HK-2 (cell line): ENCODE data around the gene PRKAA1.

Experiments
- DNase-seq: peaks from one replicate; pipeline ENCODE4 v3.0.0-alpha.2; 2018; ENCODE audit not compliant: unreplicated experiment

The PRKAA1 gene

DNA sequence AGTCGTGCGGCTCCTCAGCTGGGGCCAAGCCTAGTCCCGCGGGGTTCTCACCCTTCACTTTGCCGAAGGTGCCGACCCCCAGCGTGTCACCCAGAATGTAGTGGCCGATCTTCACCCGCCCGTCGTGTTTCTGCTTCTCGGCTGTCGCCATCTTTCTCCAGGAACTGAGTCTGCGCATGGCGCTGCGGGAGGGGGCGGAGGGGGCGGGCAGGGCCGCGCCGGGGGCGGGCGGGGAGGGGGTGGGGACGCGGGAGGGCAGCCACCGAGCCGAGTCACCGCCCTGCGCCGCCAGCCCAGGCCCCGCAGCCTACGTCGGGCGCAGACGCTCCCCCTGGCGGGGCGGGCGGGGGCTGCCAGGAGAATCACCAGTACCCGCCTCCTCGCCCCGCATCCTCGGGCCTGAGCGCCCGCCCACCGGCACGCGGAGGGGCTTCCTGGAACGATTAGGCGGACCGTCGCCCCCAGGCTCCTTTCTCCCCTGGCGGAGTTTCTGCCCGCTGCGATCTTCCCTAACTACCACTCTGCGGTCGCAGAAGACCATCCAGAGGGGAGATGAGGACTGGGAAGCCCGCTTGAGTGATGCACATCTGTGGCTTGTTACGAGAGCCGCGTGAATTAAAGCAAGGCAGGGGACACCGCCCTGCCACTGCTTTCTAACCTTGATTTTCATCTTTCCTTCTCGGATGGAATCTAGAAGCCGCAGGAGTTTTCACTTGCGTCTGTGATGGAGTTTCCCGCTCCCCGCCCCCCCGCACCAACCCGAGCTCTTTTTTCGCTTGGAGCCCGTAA lies at the start of gene PRKAA1:
Gene PRKAA1 (minus strand): TSS at position 363 of the 789 bp plus-strand sequence. CDS start 185 bp downstream, at position 178.
- peak; percentile 84 for DNase-seq

DNA sequence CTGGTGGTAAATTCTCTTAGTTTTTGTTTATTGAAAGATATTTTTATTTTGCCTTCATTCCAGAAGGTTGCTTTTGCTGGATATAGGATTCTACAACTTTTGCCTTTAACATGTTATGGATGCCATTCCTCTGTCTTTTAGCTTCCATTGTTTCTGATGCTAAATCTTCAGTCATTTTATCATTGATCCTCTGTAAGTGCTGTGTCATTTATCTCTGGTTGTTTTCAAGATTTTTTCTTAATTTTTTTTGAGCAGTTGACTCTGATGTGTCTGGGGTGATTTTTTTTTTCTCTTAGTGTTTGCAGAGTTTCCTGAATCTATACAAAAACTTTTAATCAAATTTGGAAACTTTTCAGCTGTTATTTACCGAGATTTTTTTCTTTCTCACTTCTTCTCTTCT lies 49.4 kb upstream of the PRKAA1 start:
- no peak for DNase-seq

DNA sequence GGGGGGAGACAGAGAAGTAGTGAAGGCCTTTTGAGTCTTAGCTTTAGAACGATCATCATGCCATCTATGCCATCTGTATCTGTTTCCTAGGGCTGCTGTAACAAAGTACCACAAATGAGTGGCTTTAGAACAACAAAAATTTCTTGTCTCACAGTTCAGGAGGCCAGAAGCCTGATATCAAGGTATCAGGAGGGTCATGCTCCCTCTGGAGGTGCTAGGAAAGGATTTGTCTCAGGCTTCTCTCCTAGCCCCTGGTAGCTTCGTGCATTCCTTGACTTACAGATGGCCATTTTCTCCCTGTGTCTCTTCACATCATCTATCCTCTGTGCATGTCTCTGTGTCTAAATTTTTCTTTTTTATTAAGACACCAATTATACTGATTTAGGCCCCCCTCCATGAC lies 48.2 kb upstream of the PRKAA1 start:
- no peak for DNase-seq

DNA sequence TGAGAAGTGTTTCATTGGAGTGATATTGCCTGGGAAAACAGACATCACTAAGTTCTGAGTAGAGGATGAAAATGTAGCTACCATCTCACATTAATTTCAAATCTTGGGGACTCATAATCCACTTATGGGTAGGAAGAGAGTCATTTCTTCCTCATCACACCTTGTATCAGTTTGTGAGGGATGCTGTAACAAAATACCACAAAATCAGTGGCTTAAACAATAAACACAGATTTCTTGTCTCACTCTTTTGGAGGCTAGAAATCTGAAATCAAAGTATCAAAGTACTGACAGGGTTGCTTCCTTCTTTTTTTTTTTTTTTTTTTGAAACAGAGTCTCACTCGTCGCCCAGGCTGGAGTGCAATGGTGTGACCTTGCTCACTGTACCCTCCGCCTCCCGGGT lies 46.4 kb upstream of the PRKAA1 start:
- no peak for DNase-seq

DNA sequence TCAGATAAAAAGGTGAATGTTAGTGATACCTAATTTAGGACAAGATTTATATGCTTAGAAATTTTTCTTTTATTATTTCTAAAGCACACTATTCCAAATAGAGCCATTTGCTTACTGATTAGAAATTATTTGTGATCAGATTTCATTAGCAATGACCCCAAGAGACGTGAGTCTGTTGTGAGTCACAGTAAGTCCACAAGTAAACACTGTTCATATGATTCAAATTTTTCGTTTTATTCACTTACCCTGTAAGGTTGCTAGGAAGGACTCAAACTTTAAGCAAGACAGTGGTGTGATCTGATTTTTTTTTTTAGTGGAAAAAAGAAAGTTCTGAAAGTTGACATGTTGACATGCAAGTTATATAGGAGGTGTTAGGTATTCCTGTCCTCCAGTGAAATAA lies 44.2 kb upstream of the PRKAA1 start:
- no peak for DNase-seq

DNA sequence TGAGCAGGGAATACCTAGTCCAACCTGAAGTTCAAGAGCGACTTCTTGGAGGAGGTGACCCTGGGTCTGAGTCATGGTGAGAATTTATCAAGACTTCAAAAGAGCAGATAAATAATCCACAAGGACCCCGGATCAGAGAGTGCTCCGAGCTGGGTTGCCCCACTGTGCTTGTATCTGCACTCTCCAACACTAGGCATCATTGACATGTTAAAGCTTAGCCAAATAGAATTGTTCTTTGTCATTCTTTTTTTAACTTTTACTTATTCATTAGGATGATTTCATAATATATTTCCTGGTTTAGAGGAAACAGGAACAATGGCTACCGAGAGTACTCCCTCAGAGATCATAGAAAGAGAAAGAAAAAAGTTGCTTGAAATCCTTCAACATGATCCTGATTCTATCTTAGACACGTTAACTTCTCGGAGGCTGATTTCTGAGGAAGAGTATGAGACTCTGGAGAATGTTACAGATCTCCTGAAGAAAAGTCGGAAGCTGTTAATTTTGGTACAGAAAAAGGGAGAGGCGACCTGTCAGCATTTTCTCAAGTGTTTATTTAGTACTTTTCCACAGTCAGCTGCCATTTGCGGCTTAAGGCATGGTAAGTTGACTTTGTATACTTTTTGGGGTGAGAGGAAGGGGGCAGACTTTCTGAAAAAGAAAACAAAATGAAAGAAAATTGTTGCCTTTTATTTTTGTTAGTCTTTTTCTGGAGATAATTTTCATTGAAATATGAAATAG lies 43.1 kb upstream of the PRKAA1 start, which contains the start of gene CARD6:
Gene CARD6 (plus strand): TSS at position 300 of the 738 bp plus-strand sequence. CDS start 16 bp downstream, at position 316.
- no peak for DNase-seq

DNA sequence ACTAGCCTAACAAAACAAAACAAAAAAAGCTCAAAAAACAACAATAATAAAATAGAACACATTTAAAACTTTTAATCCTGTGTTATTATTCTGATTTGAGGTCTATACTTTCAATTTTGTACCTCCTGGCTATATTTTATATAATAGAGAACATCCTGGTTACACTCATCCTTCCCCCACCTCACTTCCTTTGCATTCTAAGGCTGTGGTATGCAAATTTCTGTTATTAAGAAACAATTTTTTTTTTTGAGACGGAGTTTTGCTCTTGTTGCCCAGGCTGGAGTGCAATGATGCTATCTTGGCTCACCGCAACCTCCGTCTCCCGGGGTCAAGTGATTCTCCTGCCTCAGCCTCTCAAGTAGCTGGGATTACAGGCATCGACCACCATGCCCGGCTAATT lies 39.9 kb upstream of the PRKAA1 start:
- DNase-seq: no peak

DNA sequence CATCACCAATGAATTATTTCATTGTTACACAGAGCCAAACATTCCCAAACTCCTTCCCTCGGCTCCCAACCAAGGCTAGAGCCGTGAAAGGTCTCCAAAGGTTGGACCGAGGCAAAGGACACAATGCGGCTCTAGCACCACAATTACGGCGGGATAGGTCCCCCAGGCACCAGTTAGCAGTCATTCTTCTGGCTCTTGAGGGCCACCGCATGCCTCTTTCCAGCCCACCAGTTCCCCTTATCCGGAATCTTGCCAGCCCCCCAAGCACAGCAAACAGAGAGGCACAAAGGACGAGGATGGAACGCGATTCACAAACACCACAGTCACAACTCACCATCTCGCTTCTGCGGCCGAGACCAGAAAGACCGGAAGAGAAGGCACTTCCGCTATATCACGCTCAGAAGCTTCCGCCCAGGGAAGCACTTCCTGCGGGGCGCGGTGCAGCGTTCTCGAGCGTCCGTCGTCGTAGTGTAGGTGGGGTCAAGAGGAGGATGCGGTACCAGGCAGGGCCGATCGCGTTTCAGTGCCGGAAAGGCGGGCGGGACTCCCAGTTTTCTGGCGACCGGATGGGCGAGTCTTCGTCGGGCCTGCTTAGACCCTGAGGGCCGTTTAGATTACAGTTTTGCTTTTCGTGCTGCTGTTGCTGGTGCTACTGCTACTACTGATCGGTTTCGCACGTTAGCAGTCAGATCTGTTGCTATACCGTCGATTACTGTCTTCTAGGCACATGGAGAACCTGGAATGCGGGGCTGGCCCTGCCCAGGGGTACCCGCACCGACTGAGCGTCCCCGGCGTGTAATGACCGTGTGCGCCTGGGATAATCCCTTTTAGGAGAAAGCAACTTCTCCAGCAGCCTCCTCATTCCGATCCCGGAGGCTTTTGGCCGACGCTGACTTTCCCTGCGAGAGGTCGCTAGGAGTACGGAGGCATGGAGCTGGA lies 36.9 kb upstream of the PRKAA1 start, which contains the start of gene RPL37:
Gene RPL37 (minus strand): TSS at position 374 of the 939 bp plus-strand sequence. CDS start 37 bp downstream, at position 337.
- DNase-seq: peak; percentile 94

DNA sequence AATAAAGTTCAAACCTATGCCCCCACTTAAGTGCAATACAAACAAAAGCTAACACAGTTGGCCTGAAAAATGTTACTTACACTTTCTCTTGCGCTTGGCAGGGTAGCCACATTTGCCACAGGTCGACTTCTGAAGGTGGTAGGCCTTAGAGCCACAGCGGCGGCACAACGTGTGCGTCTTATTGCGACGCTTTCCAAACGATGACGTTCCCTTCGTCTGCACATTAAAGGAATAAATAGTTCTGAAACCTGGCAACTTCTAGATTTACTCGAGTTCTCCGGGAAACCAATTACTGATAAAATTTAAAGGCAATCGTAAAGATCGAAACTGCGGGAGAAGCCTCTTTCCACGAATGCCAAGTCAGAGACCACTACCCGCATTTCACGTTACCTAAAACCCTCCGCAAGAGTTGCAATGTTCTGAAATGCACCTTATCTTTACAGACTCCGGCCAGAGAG lies 36.2 kb upstream of the PRKAA1 start:
- DNase-seq: peak; percentile 13

DNA sequence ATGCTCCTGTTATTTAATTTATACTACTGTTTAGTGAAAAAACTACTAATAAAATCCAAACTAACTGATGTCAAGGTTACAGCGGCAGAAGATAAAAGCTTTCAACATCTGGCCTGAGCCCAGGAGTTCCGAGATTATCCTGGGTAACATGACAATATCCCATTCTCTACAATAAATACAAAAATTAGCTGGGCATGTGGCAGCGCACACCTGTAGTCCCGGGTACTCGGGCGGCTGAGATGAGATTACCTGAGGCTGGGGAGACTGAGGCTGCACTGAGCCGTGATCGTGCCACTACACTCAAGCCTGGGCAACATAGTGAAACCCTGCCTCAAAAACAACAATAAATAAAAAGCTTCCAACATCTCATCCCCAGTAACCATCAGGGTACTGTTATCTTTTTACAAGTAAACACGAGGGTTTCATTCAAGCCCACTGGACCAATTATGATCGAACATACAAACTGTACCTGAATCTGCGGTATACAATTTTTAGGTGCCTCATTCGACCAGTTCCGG lies 35.6 kb upstream of the PRKAA1 start:
- DNase-seq: no peak

DNA sequence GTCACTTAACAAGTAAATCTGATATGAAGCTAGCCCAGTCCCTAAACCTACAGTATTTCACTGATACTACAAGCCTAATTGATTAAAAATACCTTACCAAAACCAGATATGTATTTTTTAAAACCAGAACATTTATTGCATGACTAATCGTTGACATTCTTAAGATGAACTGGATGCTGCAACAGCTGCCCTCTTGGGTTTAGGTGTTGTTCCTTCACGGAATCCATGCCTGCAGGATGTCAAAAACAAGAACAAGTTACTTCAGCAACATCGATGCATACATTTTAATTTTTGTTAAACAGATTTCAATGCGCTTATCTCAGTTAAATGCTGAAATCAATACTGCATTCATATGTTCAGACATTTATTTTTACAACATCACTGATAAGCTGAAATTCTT lies 34.2 kb upstream of the PRKAA1 start:
- no peak for DNase-seq

DNA sequence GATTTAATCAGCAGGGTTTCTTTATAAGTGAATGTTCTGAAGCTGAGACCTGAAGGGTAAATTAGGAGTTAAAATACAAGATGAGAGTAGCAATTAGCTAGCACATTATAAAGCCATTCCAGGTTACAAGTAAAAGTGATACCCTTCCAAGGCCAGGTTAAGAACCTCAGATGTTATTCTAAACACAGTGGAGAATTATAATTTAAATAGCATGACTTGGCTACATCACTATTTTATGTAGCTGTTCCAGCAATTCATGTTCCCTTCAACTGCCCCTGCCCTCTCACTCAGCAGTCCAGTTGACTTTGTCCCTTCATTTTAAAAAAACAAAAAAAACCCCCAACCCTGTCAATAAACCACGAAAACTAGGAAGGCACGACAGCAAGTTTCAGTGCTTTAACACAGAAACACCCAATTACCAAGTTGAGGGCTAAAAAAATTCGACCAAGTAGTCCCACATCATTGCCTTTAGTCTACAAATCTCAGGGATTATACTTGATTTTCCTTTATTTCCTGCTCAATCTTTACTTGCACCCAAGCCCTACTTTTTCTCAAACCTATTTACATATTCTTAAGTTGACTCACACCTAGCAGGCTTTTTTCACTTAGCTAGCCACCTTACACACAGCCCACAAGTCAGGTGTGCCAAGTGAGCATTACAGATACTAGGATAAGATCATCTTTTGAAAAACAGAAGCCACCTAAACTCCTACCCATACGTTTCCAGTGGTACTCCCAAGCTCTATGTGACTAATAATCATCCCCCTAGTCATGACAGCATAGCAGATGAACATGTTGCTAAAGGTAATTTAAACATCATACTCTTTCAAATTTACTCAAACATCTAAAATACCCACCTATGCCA lies 33.4 kb upstream of the PRKAA1 start:
- DNase-seq: no peak

DNA sequence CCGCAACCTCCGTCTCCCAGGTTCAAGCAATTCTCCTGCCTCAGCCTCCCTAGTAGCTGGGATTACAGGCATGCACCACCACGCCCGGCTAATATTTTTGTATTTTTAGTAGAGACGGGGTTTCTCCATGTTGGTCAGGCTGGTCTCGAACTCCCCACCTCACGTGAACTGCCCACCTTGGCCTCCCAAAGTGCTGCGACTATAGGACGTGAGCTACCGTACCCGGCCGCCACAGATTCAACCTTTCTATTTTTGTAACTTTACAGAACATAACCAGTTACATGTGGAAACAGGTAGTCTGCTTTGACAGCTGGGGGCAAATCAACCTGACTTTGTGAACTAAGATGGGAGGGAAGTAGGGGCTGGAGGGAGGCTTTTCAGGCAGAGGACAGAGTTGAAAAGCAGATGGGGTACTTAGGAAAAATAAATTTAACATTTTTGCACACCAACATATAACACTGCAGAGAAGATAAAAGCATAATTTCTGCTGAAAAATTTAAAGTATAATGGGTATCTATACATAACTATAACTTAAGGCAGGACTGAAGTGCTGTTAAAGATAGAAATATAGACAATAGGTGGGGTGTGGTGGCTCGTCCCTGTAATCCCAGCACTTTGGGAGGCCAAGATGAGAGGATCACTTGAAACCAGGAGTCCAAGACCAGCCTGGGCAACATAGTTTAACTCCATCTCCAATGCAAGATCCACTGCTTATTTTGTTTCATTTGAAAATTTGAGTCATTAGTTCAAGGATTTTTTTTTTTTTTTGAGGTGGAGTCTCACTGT lies 31.8 kb upstream of the PRKAA1 start:
- DNase-seq: no peak

DNA sequence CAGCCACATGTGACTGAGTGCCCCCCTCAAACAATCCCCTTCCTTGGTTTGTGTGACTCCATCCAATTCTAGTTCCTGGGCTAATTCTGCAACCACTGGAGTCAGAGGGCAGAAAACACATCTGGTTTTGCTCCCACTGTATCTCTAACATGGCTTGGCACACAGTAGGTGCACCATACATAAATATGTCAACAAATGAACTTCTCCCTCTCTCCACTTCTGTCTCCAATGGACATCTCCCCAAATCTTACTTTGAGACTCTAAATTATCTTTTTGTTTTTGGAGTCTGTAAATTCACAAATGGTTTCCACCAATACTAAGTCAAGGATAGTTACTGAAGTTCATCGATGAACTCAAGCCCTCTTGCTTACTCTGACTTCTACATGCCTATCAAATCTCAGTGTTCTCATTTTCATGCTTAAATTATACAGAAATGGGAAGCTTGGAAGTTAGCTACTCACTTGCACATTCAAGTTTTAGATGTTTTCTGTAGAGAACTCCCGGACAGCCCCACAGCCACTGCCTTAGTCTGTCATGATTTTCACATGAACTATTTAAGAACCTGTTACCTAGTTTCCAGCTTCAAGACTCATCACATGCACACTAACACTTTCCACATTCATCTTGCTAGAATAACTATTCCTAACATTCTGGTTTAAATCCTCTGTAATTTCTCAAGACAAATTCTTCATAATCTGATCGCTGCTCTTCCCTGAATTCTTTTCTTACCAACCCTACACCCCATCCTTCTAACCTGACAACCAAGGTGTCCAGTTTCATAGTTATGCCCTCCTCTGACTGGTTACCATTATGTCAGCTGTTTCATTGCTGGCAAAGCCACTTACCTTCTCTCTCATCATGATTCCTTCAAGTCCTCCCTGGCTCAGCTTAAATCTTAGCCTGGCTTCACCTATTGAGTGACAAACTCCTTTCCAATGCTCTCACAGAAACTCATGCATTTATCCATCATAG lies 30.8 kb upstream of the PRKAA1 start:
- no peak for DNase-seq

DNA sequence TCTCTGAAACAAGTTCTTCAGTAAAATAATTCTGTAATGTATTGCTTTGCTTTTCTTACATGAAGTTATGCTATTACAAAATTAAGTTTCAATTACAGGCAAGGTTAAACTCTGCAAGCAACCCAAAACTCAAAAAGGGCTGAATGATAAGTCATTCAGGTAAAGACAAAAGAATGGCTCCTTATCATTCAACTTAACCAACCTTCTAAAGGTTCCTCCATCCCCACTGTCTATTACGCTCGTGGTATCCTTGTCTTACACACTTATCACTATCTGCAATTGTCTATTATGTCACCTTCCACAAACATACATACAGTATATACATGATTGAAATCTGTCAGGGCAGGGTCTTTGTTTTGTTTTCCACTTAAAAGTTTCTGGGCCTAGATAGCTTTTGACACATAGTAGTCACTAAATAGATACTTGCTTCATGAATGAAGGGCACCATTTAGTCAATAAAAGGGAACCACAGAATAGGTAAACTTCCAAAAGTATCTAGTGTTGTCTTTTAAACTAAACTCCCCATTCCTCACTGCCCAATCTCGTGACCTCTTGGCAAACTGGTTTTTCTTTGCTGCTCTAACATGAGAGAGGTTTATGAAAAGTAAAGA lies 30.0 kb upstream of the PRKAA1 start:
- no peak for DNase-seq

DNA sequence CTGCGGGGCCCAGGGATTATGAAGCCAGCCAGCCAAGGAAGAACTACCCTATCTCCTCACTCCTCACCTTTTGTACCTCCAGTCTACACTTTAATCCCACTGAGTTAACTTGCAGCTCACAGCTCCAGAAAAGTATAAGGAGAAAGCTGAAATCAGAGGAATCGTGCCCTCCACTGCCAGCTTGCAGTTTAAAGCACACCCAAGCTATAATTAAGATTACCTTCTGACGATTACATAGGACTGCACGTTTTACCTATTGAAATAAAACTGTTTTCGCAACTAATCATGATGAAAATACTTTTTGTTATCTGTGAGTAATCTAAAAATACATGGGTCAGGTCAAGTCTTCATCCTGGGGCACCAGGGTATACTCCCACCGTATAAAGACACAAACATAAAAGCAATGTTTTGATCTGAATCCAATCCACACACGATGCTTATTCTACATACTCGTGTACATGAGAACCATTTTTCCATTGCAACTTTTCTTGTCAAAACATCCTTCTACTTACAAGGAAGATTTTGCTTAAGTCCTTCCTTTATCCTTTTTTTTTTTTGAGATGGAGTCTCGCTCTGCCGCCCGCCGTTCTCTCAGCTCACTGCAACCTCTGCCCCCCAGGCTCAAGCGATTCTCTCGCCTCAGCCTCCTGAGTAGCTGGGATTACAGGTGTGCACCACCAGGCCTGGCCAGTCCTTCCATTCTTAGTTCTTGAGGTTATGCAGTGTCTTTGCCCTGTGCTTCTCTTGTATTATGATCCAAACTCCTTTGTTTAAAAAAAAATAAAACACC lies 29.2 kb upstream of the PRKAA1 start:
- no peak for DNase-seq

DNA sequence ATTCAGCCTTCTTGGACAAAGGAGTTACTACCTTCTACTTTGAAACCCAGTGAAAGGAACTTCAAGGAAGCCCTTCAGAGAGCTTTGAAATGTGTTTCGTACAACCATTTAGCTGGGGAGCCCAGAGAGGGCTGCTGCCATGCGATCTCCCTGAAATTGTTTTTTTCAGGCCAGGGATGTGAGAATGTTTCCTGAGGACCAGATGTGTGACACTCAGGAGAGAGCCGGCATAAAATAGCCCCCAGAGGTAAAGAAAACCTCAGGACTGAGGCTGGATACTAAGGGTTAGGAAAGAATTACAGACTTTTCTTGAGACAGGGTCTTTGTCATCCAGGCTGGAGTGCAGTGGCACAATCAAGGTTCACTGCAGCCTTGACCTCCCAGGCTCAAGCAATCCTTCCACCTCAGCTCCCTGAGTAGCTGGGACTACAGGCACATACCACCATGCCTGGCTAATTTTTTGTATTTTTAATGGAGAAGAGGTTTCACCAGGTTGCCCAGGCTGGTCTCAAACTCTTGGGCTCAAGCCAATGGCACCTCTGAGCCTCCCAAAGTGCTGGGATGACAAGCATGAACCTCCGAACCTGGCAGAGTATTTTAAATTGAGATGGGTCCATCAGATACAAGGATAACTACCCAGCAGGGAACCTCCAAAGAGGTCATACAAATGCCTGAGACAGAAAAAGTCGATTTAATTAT lies 28.5 kb upstream of the PRKAA1 start:
- DNase-seq: no peak
